Inferior parietal cortex (tissue), 1 donor: Measurements from ENCODE around the gene ANKS6.
"Not testable (repeated sequence)": the region's sequence is repeated elsewhere in the genome, so short reads cannot be mapped to it uniquely, and the experiment has no call there.

ENCODE experiments used
- DNase-seq: peaks from one replicate; pipeline ENCODE4 v3.0.0-alpha.2; 2016; ENCODE audit errors: extremely low spot score

Gene ANKS6

GRCh38 chr9:98702835-98703380, 93.4 kb downstream of the ANKS6 start:
- no peak for DNase-seq

- no peak for DNase-seq
These were observed 94.0 kb downstream of the ANKS6 start for GRCh38 chr9:98702340-98702739.

- no peak for DNase-seq
These were observed 94.8 kb downstream of the ANKS6 start for GRCh38 chr9:98701576-98701975.

- no peak for DNase-seq
These were observed 95.6 kb downstream of the ANKS6 start for GRCh38 chr9:98700801-98701200.

- no peak for DNase-seq
These were observed 97.5 kb downstream of the ANKS6 start for GRCh38 chr9:98698856-98699255.

- DNase-seq = no peak
These were observed 101.4 kb downstream of the ANKS6 start for GRCh38 chr9:98694943-98695342.

- DNase-seq = no peak
These were observed 104.0 kb downstream of the ANKS6 start for GRCh38 chr9:98692392-98692791.

GRCh38 chr9:98691890-98692289, 104.5 kb downstream of the ANKS6 start:
- no peak for DNase-seq

- DNase-seq = no peak
These were observed 105.7 kb downstream of the ANKS6 start for GRCh38 chr9:98690686-98691085.

- no peak for DNase-seq
These were observed 107.5 kb downstream of the ANKS6 start for GRCh38 chr9:98688710-98689495.

- DNase-seq = no peak
These were observed 108.4 kb downstream of the ANKS6 start for GRCh38 chr9:98687911-98688310.

- DNase-seq = no peak
These were observed 109.1 kb downstream of the ANKS6 start for GRCh38 chr9:98686961-98687855.

GRCh38 chr9:98684816-98685215, 111.5 kb downstream of the ANKS6 start:
- DNase-seq = not testable (repeated sequence)
